ENCODE data around the gene SLC30A2.

SLC30A2 gene

DNA sequence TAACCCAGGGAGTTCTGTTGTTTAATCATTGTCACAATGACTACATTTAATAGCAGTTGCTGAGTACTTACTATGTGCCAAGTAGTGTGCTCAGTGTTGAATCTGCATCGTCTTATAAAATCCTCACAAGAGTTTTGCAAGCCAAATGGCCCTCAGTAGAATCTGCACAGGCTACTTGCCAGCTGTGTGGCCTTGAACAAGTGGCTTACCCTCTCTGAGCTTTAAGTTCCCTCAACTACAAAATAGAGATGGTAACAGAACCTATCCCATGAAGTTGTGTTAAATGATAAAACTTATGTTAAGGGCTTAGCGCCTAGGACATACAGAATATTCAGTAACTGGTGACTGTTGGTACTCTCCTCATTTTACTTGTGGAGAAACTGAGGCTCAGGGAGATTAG lies 9.1 kb upstream of the SLC30A2 start:
- Histone ChIP-seq H3K9me3 (ENCODE audit: control insufficient read depth, low read length) (no peaks in the 10 kb centered on the region), H3K4me3 (ENCODE audit: insufficient read depth, low read depth, low read length, poor library complexity, severe bottlenecking) (no peak overlapping the region), H3K36me3 (ENCODE audit: control insufficient read depth, insufficient read depth, low read length) (no peaks in the 10 kb centered on the region), H3K4me1 (ENCODE audit: control insufficient read depth, insufficient read depth, low read length, poor library complexity, severe bottlenecking) (no peaks in the 10 kb centered on the region), H3K27me3 (replicated peaks; ENCODE audit: control insufficient read depth, insufficient read depth, low read length, poor library complexity, severe bottlenecking) (no peaks in the 10 kb centered on the region), H3K27ac (ENCODE audit: insufficient read depth, low read length, poor library complexity, severe bottlenecking) (no peak overlapping the region)
- no peak for DNase-seq

DNA sequence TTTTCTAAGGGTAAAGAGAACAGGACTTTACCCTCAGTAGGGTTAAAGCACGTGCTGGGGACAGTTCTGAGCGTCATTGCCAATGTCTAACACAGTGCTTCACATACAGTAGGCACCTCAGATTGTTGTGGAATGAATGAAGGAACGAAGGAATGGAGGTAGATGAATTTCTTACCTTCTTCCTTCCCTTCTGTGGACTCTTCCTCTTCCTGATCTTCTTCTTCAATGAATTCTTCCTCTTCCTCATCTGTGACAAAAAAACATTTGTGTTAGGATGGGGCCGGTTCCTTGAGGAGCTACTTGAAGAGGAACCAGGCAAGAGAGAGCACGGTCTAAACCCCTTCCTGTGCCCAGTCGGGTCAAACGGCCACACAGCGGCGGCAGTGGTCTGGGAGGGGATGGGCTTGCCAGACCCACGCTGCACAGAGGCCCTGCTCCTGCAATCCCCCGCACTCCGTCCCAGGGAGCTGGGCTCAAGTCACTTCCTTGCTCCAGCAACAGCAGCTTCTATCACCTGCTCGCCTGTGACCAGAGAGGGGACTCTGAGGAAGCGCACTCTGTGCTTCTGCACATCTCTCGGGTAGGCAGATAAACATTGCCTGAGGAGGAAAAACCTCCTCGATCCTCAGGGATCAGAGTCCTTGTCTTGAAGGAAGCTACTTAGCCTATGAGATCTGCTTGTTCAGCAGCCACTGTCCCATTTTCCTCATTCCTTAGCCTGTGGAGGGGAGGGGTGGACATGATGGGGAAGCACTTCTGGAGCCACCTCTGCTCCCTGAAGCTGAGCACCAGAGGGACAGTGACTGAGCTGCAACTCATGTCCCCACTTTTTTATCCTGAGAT lies 8.0 kb upstream of the SLC30A2 start:
- no peaks in the 10 kb centered on the region for H3K27me3 ChIP-seq (replicated peaks; ENCODE audit: control insufficient read depth, insufficient read depth, low read length, poor library complexity, severe bottlenecking)
- H3K27ac ChIP-seq (ENCODE audit: insufficient read depth, low read length, poor library complexity, severe bottlenecking) = no peak overlapping the region
- DNase-seq = no peak

DNA sequence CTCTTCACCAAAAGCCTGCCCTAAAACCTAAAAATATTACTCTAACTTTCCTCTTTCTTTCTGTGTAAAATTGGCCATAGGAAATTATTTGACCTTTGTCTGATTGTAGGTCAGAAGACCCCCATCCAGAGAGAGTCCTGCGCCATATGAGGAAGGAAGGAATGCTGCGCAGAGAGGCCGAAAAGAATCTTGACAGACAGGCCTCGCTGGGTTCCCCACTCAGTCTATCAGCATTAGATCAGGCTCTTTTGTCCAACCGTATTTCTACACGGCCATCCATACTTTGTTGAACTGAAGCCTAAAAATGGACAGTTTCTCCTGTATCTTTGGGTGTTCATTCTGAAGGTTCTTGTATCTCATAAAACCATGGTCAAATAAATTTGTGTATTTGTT lies 4.3 kb upstream of the SLC30A2 start:
- H3K9me3 ChIP-seq (ENCODE audit: control insufficient read depth, low read length) = no peaks in the 10 kb centered on the region
- peaks cover 3% of the 10 kb centered on the region for H3K4me1 ChIP-seq (ENCODE audit: control insufficient read depth, insufficient read depth, low read length, poor library complexity, severe bottlenecking)
- no peak overlapping the region for H3K27ac ChIP-seq (ENCODE audit: insufficient read depth, low read length, poor library complexity, severe bottlenecking)
- H3K27me3 ChIP-seq (replicated peaks; ENCODE audit: control insufficient read depth, insufficient read depth, low read length, poor library complexity, severe bottlenecking) = peaks cover 26% of the 10 kb centered on the region
- no peak for DNase-seq
- H3K4me3 ChIP-seq (ENCODE audit: insufficient read depth, low read depth, low read length, poor library complexity, severe bottlenecking) = no peak overlapping the region
- no peaks in the 10 kb centered on the region for H3K36me3 ChIP-seq (ENCODE audit: control insufficient read depth, insufficient read depth, low read length)

More for the DNA sequence above, 8.0 kb upstream of the SLC30A2 start:
- H3K9me3 ChIP-seq (ENCODE audit: control insufficient read depth, low read length) = no peaks in the 10 kb centered on the region
- H3K36me3 ChIP-seq (ENCODE audit: control insufficient read depth, insufficient read depth, low read length) = no peaks in the 10 kb centered on the region
- H3K4me1 ChIP-seq (ENCODE audit: control insufficient read depth, insufficient read depth, low read length, poor library complexity, severe bottlenecking) = no peaks in the 10 kb centered on the region
- H3K4me3 ChIP-seq (ENCODE audit: insufficient read depth, low read depth, low read length, poor library complexity, severe bottlenecking) = no peak overlapping the region

DNA sequence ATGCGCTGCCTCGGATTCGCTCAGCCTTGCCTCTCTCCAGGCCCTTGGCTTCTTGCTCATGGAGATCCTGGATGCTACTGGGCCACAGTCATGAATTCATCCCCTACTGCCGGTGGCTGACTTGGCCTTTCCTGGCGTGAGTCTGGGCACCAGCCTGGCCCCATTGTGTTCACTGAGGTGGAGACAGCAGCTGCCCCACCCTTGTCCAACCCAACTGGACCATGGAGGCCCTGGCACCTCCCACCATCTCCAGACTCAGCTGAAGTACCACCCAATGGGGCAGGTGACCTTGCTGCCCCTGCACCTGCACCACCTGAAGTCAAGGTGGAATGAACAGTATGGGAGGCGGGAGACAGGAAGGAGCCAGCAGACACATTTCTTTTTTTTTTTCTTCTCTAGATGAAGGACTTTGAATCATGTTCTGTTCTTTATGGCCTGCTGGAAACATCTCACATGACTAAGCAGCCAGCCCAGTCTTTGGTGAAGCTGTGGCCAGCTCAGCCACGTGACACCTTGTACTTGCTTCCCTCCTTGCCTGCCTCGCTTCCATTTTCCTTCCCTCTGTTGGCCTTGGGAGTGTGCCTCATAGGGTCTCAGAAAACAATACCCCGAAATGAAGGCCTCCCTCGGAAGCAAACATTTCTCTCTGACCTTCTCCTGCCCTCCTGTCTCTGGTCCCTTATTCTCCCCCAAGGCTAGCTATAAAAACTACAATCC lies 3.8 kb upstream of the SLC30A2 start:
- Histone ChIP-seq H3K4me3 (ENCODE audit: insufficient read depth, low read depth, low read length, poor library complexity, severe bottlenecking) (no peak overlapping the region), H3K27me3 (replicated peaks; ENCODE audit: control insufficient read depth, insufficient read depth, low read length, poor library complexity, severe bottlenecking) (peaks cover 32% of the 10 kb centered on the region)

DNA sequence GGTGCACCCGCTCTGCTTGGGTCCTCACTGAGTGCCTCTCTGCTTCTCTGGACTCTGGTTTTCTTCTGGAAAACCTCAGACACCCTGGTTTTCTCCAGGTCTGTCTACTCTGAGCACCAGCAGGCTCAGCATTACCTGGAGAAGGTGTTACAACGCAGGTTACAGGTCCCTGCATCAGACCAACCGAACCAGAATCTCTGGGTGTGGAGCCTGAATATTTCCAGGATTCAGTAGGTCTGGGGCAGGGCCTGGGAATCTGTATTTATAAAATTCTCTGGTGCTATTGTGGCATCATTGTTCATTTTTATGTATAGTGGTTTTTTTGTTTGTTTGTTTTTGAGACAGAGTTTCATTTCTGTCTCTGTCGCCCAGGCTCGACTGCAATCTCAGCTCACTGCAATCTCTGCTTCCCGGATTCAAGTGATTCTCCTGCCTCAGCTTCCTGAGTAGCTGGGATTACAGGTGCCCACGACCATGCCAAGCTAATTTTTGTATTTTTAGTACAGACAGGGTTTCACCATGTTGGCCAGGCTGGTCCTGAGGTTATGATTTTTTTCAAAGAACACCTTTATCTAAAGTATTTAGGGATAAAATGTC lies 1.5 kb upstream of the SLC30A2 start:
- no peak for DNase-seq
- no peaks in the 10 kb centered on the region for H3K36me3 ChIP-seq (ENCODE audit: control insufficient read depth, insufficient read depth, low read length)
- H3K27me3 ChIP-seq (replicated peaks; ENCODE audit: control insufficient read depth, insufficient read depth, low read length, poor library complexity, severe bottlenecking) = peaks cover 35% of the 10 kb centered on the region
- H3K9me3 ChIP-seq (ENCODE audit: control insufficient read depth, low read length) = no peaks in the 10 kb centered on the region
- H3K4me1 ChIP-seq (ENCODE audit: control insufficient read depth, insufficient read depth, low read length, poor library complexity, severe bottlenecking) = peaks cover 3% of the 10 kb centered on the region
- H3K4me3 ChIP-seq (ENCODE audit: insufficient read depth, low read depth, low read length, poor library complexity, severe bottlenecking) = no peak overlapping the region
- no peak overlapping the region for H3K27ac ChIP-seq (ENCODE audit: insufficient read depth, low read length, poor library complexity, severe bottlenecking)

More for the DNA sequence above, 3.8 kb upstream of the SLC30A2 start:
- Histone ChIP-seq H3K4me1 (ENCODE audit: control insufficient read depth, insufficient read depth, low read length, poor library complexity, severe bottlenecking) (peaks cover 3% of the 10 kb centered on the region), H3K9me3 (ENCODE audit: control insufficient read depth, low read length) (no peaks in the 10 kb centered on the region), H3K27ac (ENCODE audit: insufficient read depth, low read length, poor library complexity, severe bottlenecking) (no peak overlapping the region), H3K36me3 (ENCODE audit: control insufficient read depth, insufficient read depth, low read length) (no peaks in the 10 kb centered on the region)
- no peak for DNase-seq

DNA sequence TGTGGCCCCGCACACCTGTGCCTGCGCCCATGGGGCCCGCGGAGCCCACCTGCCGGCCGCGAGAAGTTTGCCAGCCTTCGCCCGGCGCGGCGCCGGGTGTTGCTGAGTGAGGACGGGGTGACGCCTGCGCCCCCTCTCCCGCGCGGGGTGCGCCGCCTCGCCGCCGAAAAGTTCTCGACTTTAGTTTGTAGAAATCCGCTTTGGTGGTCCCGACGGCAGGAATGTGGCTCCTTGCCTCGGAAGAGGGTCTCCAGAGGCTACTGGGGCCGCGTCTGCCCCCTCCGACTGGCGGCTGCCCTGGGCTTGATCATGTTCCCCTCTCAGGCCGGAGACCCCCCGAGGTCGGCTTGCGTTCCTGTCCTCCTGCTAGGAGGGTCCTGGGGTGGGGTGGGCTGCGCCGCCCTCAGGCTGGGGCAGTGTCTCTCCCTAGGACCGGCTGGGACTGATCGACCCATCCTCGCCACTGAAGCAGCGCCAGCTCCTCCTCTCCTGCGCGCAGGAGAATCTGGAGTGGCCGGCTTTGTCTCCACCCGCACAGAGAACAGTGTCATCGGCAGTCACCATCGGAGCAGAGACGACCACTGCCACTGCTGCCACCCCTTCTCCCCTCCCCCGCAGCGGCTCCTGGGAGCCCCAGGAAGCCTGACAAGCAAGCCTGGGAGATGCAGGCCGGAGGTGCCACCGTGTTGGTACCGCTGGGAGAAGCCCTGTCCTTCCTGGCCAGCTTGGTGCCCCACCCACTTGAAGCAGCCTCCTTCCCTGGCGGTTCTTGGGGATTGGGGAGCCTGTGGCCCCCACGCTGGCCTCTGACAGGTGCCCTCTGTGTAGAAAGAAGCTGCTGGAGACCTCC lies 553 bp upstream of the SLC30A2 start:
- no peak overlapping the region for H3K4me3 ChIP-seq (ENCODE audit: insufficient read depth, low read depth, low read length, poor library complexity, severe bottlenecking)
- H3K4me1 ChIP-seq (ENCODE audit: control insufficient read depth, insufficient read depth, low read length, poor library complexity, severe bottlenecking) = peaks cover 3% of the 10 kb centered on the region
- H3K27ac ChIP-seq (ENCODE audit: insufficient read depth, low read length, poor library complexity, severe bottlenecking) = no peak overlapping the region
- DNase-seq = no peak
- peaks cover 35% of the 10 kb centered on the region for H3K27me3 ChIP-seq (replicated peaks; ENCODE audit: control insufficient read depth, insufficient read depth, low read length, poor library complexity, severe bottlenecking)
- H3K36me3 ChIP-seq (ENCODE audit: control insufficient read depth, insufficient read depth, low read length) = no peaks in the 10 kb centered on the region
- no peaks in the 10 kb centered on the region for H3K9me3 ChIP-seq (ENCODE audit: control insufficient read depth, low read length)

DNA sequence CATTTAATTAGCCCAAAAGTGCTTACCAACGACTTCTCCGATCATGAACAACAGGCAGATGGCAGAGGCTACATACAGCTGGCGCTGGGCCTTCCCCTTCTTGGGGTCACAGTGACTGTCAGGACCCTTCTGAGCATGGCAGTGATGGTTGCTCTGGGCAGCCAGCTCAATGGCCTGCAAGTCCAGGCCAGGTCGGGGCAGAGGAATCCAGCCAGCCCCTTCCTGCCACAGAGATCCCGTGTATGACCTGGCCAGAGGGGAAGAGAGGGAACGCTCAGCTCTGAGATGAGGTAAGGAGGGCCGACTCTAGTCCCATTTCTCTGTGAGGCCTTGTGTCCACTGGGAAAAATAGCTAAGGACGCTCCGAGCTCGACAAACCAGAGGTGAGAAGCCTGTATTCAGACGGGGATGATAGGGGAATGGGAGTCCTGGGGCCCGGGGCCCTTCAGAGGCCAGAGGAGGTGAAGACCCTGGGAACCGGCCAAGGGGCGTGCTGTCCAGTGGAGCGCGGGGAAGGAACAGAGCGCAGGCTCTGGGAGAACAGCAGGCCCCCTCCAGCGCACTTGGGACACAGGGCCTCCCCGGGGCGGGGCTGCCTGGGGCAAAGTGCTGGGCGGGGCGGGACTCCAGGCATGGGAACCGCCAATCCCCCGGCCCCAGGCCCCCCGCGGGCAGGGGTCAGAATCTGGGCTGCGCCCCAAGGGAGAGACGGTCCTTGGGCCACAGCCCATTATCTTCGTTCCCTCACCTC lies 772 bp downstream of the SLC30A2 start:
- Histone ChIP-seq H3K36me3 (ENCODE audit: control insufficient read depth, insufficient read depth, low read length) (no peaks in the 10 kb centered on the region), H3K4me1 (ENCODE audit: control insufficient read depth, insufficient read depth, low read length, poor library complexity, severe bottlenecking) (peaks cover 3% of the 10 kb centered on the region), H3K27me3 (replicated peaks; ENCODE audit: control insufficient read depth, insufficient read depth, low read length, poor library complexity, severe bottlenecking) (peaks cover 35% of the 10 kb centered on the region), H3K27ac (ENCODE audit: insufficient read depth, low read length, poor library complexity, severe bottlenecking) (no peak overlapping the region), H3K4me3 (ENCODE audit: insufficient read depth, low read depth, low read length, poor library complexity, severe bottlenecking) (no peak overlapping the region), H3K9me3 (ENCODE audit: control insufficient read depth, low read length) (no peaks in the 10 kb centered on the region)
- DNase-seq = no peak

DNA sequence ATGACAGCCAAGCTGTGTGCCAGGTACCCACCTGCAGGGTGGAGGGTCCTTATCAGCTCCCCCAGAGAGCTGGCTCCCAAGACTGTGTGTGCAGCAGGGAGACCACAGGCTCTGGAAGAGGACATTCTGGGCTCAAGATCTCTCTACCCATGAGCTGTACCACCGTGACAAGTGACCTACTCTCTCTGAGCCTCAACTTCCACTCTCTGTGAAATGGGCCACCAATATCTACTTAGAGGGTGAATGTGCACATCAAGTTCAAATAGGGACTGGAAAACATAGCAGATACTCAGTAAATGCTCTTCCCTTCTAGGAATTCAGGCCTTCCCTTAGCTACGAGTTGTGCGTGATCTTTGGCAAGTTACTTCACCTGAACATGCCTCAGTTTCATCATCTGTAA lies 1.5 kb downstream of the SLC30A2 start:
- no peak for DNase-seq
- Histone ChIP-seq H3K36me3 (ENCODE audit: control insufficient read depth, insufficient read depth, low read length) (no peaks in the 10 kb centered on the region), H3K27me3 (replicated peaks; ENCODE audit: control insufficient read depth, insufficient read depth, low read length, poor library complexity, severe bottlenecking) (peaks cover 35% of the 10 kb centered on the region), H3K9me3 (ENCODE audit: control insufficient read depth, low read length) (no peaks in the 10 kb centered on the region), H3K27ac (ENCODE audit: insufficient read depth, low read length, poor library complexity, severe bottlenecking) (no peak overlapping the region), H3K4me3 (ENCODE audit: insufficient read depth, low read depth, low read length, poor library complexity, severe bottlenecking) (no peak overlapping the region), H3K4me1 (ENCODE audit: control insufficient read depth, insufficient read depth, low read length, poor library complexity, severe bottlenecking) (peaks cover 3% of the 10 kb centered on the region)

DNA sequence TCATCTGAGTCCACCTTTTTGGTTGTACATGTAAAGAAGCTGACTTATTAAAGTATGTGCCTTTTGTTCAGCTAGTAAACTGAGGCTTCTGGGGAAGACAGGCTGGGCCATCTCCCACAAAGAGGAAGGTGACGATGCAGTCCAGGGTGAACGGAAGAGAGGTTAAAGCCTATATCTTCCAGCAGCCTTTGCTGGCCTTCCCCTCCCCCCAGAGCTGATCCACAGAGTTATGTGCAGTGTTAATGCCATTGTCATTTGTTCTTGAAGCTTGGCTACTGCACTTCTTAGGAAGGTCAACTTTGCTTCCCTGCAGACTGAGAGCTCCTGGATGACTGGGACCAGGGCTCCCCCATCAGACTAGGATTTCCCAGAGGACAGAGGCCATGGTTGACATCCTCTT lies 2.2 kb downstream of the SLC30A2 start:
- Histone ChIP-seq H3K9me3 (ENCODE audit: control insufficient read depth, low read length) (no peaks in the 10 kb centered on the region), H3K36me3 (ENCODE audit: control insufficient read depth, insufficient read depth, low read length) (no peaks in the 10 kb centered on the region), H3K27ac (ENCODE audit: insufficient read depth, low read length, poor library complexity, severe bottlenecking) (no peak overlapping the region), H3K4me1 (ENCODE audit: control insufficient read depth, insufficient read depth, low read length, poor library complexity, severe bottlenecking) (peaks cover 3% of the 10 kb centered on the region), H3K27me3 (replicated peaks; ENCODE audit: control insufficient read depth, insufficient read depth, low read length, poor library complexity, severe bottlenecking) (peaks cover 35% of the 10 kb centered on the region), H3K4me3 (ENCODE audit: insufficient read depth, low read depth, low read length, poor library complexity, severe bottlenecking) (no peak overlapping the region)
- DNase-seq = no peak

All from effector memory CD4-positive, alpha-beta T cell (primary cell).